Gastrocnemius medialis (tissue), 4 donors: ENCODE results near the gene TAT. TPM values are rescaled to one million over a fixed set of nuclear protein-coding genes. Genes with fewer than 3 reads are reported as not detected.
"Not testable (repeated sequence)": the region's sequence is repeated elsewhere in the genome, so short reads cannot be mapped to it uniquely, and the experiment has no call there.

ENCODE experiments used
- ATAC-seq, 2 donors: fragments of 150-250 bp; one replicate each; pipeline ENCODE4 v1.9.1; 2016
- DNase-seq, 2 donors: peaks; one replicate each; pipeline ENCODE4 v3.0.0-alpha.2; 2019
- H3K27ac ChIP-seq, 4 donors: fragments of 200-600 bp; sonication (generic); 1 replicate in 1 of 4; 2 replicates in 3 of 4; pipeline ENCODE4 v1.5.1; 2016 to 2018; ENCODE audit warnings: mild to moderate bottlenecking in 2 of 4, moderate library complexity in 1 of 4
- H3K27me3 ChIP-seq, 3 donors: fragments of 200-600 bp; sonication (generic) in 2 of 3; 1 replicate in 1 of 3; 2 replicates in 2 of 3; pipeline versions ENCODE4 v1.5.1 to v1.6.0; 2016 to 2019; ENCODE audit warnings: mild to moderate bottlenecking in 1 of 3, moderate library complexity in 1 of 3
- H3K36me3 ChIP-seq, 2 donors: fragments of 200-600 bp; sonication (generic) in 1 of 2; one replicate each; pipeline ENCODE4 v1.5.1; 2017 to 2018
- H3K4me1 ChIP-seq, 2 donors: fragments of 200-600 bp; sonication (generic) in 1 of 2; one replicate each; pipeline ENCODE4 v1.5.1; 2016 to 2017; ENCODE audit warnings: mild to moderate bottlenecking in 2 of 2
- H3K4me3 ChIP-seq, 4 donors: fragments of 200-600 bp; sonication (generic) in 3 of 4; 1 replicate in 1 of 4; 2 replicates in 3 of 4; pipeline ENCODE4 v1.5.1; 2016 to 2019; ENCODE audit warnings: mild to moderate bottlenecking in 2 of 4
- H3K9me3 ChIP-seq, 3 donors: fragments of 200-600 bp; sonication (generic) in 2 of 3; 1 replicate in 1 of 3; 2 replicates in 2 of 3; pipeline ENCODE4 v1.5.1; 2016 to 2019
- CTCF ChIP-seq, 5 experiments: fragments of 450-650 bp in 3 of 5; fragments of 200-600 bp in 2 of 5; sonication (generic) in 2 of 5; IDR thresholded peaks in 4 of 5; conservative IDR thresholded peaks in 1 of 5; 1 replicate in 4 of 5; 2 replicates in 1 of 5; pipeline ENCODE4 v1.5.1; 2016 to 2019; ENCODE audit warnings: antibody characterized with exemption in 5 of 5, mild to moderate bottlenecking in 3 of 5, moderate library complexity in 3 of 5
- POLR2A ChIP-seq, 2 donors: fragments of 450-650 bp; IDR thresholded peaks; one replicate each; pipeline ENCODE4 v1.6.1; 2017; ENCODE audit warnings: antibody characterized with exemption in 2 of 2, mild to moderate bottlenecking in 2 of 2, moderate library complexity in 2 of 2
- in situ Hi-C, 4 donors: fragments of 200-750 bp; cut with MboI; loops; one replicate each; pipeline versions ENCODE4 v1.15.0 to v1.8.0; 2017; ENCODE audit warnings: low sequenced_read_pairs in 4 of 4
- intact Hi-C: fragments of 100-400 bp; cut with DNase I; formaldehyde crosslinking; loops from one replicate; pipeline ENCODE4 v1.15.1; 2023; ENCODE audit warnings: low total_unique reads
- total RNA-seq, 4 donors: library from RNA; depleted of rRNA; stranded (reverse); fragments of >200 nt; gene quantifications; one replicate each; pipeline versions ENCODE4 v1.1.0 to v1.2.3, GENCODE V29; 2016

The TAT gene
- total RNA-seq, 4 donors from 2014 or later: 1.9 to 3.7 TPM; not detected in 2

GRCh38 chr16:71622088-71622487 is 45.2 kb upstream of the TAT start:
- Histone ChIP-seq H3K27ac (no peak overlapping the region), H3K9me3 (no peaks in the 10 kb centered on the region), H3K36me3 (no peaks in the 10 kb centered on the region), H3K27me3 (peaks cover 29 to 34% (median 32%) of the 10 kb centered on the region in 3 donors), H3K4me3 (no peak overlapping the region), H3K4me1 (peaks cover 0 to 5% of the 10 kb centered on the region in 2 donors)
- TF ChIP-seq CTCF (IDR thresholded peaks at IDR 0.05 in 4 of 5, conservative IDR thresholded peaks at IDR 0.05 in 1 of 5) (no peak), POLR2A (IDR thresholded peaks at IDR 0.05) (no peak)
- DNase-seq (no peak), ATAC-seq (no peak)
- in situ Hi-C loops: loop anchor here in 3 of 4 donors (25.0 kb wide), 2 partner anchors 110 to 210 kb away; no protein-coding TSS in a partner anchor
- intact Hi-C loops: no loop called here

DNA sequence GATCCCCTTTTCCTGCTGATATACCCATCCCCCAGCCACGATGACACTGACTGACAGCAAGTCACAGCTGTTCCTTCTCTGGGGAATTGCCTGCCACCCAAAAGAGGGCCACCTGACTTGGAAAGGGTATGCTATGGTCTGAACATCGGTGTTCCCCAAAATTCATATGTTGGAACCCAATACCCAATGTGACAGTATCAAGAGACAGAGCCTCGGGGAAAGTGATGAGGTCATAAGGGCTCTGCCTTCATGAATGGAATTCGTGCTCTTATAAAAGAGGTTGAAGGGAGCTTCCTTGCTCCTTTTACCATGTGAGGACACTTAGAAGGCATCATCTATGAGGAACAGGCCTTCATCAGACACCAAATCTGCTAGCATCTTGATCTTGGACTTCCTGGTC is 41.5 kb upstream of the TAT start:
- Histone ChIP-seq H3K27me3 (peaks cover 0 to 8% (median 2%) of the 10 kb centered on the region in 3 donors), H3K36me3 (no peaks in the 10 kb centered on the region), H3K27ac (no peak overlapping the region), H3K4me3 (no peak overlapping the region), H3K4me1 (no peaks in the 10 kb centered on the region), H3K9me3 (no peaks in the 10 kb centered on the region)
- in situ Hi-C loops: loop anchor here in 3 of 4 donors (25.0 kb wide), 2 partner anchors 106 to 206 kb away; no protein-coding TSS in a partner anchor
- intact Hi-C loops: no loop called here
- TF ChIP-seq POLR2A (IDR thresholded peaks at IDR 0.05): no peak
- TF ChIP-seq CTCF (IDR thresholded peaks at IDR 0.05 in 4 of 5, conservative IDR thresholded peaks at IDR 0.05 in 1 of 5): no peak
- ATAC-seq: no peak
- DNase-seq: no peak

- H3K27ac ChIP-seq, ATAC-seq, H3K9me3 ChIP-seq, intact Hi-C loops, H3K36me3 ChIP-seq, H3K4me1 ChIP-seq, DNase-seq, H3K4me3 ChIP-seq: not testable (repeated sequence)
- in situ Hi-C loops: loop anchor here in 3 of 4 donors (25.0 kb wide), 2 partner anchors 103 to 203 kb away; no protein-coding TSS in a partner anchor
- peaks cover 0 to 10% (median 3%) of the 10 kb centered on the region in 3 donors for H3K27me3 ChIP-seq
These were observed 38.1 kb upstream of the TAT start for GRCh38 chr16:71614956-71615355.

DNA sequence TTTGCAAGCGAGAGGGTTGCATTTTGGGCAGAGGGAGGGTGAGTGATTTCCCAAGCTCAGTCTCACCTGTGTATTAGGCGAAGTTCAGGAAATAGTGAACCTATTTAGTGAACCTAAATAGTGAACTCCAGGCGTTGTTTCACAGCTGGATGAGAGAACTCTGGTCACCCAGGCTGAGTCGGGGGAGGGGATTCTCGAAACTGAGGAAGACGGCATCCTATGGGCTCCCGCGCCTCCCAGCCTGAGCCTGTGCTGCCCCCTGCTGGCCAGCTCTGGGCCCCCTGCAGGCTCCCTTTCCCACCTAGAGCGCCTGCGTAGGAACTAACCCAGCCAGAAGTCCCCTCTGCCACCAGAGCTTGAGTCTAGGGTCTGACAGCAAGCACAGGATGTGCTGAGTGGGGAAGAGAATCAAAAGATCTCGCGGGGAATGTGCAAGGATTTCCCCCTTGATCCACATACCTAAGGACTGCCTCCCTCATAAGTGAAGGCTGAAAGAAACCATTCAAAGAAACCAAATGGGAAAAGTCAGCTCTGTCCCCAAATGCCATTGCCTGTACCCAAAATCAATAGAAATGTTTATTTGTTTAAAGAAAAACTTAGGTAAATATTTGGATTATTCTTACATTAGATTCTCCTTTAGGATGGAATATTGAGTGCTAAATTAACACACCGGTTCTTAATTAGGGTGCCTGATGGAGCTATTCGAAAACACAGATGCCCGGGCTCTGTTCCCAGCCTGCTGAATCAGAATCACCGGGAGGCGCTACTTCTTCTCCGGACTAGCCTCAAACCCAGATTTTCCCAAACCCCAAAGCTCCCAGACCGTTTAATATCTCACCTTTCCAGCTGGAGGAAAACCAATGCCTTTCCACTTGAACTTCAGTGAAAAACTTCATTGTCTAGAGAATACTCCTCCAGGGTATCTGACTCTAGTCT is 34.3 kb upstream of the TAT start:
- DNase-seq (no peak), ATAC-seq (no peak)
- Histone ChIP-seq H3K36me3 (no peaks in the 10 kb centered on the region), H3K4me1 (no peaks in the 10 kb centered on the region), H3K27ac (no peak overlapping the region), H3K27me3 (peaks cover 0 to 10% (median 3%) of the 10 kb centered on the region in 3 donors), H3K4me3 (no peak overlapping the region), H3K9me3 (no peaks in the 10 kb centered on the region)
- in situ Hi-C loops: loop anchor here in 3 of 4 donors (25.0 kb wide), 2 partner anchors 99 to 199 kb away; no protein-coding TSS in a partner anchor
- intact Hi-C loops: no loop called here
- peak; percentile 22 to 63 (median 47) for TF ChIP-seq CTCF (IDR thresholded peaks at IDR 0.05 in 4 of 5, conservative IDR thresholded peaks at IDR 0.05 in 1 of 5)
- no peak for TF ChIP-seq POLR2A (IDR thresholded peaks at IDR 0.05)

- TF ChIP-seq POLR2A (IDR thresholded peaks at IDR 0.05) (no peak), CTCF (IDR thresholded peaks at IDR 0.05 in 4 of 5, conservative IDR thresholded peaks at IDR 0.05 in 1 of 5) (no peak)
- H3K27me3 ChIP-seq: peaks cover 0 to 8% (median 3%) of the 10 kb centered on the region in 3 donors
- intact Hi-C loops: no loop called here
- no peaks in the 10 kb centered on the region for H3K36me3 ChIP-seq
- in situ Hi-C loops: loop anchor here in 3 of 4 donors (25.0 kb wide), 2 partner anchors 98 to 198 kb away; no protein-coding TSS in a partner anchor
- H3K4me1 ChIP-seq: no peaks in the 10 kb centered on the region
- ATAC-seq (no peak), DNase-seq (no peak)
- H3K4me3 ChIP-seq: no peak overlapping the region
- H3K27ac ChIP-seq: no peak overlapping the region
- H3K9me3 ChIP-seq: no peaks in the 10 kb centered on the region
These were observed 33.6 kb upstream of the TAT start for GRCh38 chr16:71610447-71610846.
